Endodermal cell (in vitro differentiated cells): Measurements from ENCODE around the gene CNTRL. TPM values are rescaled to one million over a fixed set of nuclear protein-coding genes. Genes with fewer than 3 reads are reported as not detected.

Experiments
- DNase-seq: peaks from one replicate; pipeline ENCODE4 v3.0.0-alpha.2; 2017
- H3K27ac ChIP-seq: 2 replicates; pipeline ENCODE4 v1.5.1; 2013; ENCODE audit warnings: mild to moderate bottlenecking, low read depth, low read length, moderate library complexity
- H3K27me3 ChIP-seq: 2 replicates; pipeline ENCODE4 v1.6.1; 2013; ENCODE audit warnings: mild to moderate bottlenecking, low read length, moderate library complexity; ENCODE audit not compliant: insufficient read depth, control insufficient read depth, poor library complexity, severe bottlenecking
- H3K36me3 ChIP-seq: 2 replicates; pipeline ENCODE4 v1.7.0; 2013; ENCODE audit warnings: mild to moderate bottlenecking, low read length, moderate library complexity; ENCODE audit not compliant: control insufficient read depth, insufficient read depth
- H3K4me1 ChIP-seq: one replicate; pipeline ENCODE4 v1.7.0; 2013; ENCODE audit warnings: low read length; ENCODE audit not compliant: control insufficient read depth, insufficient read depth
- H3K4me3 ChIP-seq: 2 replicates; pipeline ENCODE4 v1.5.1; 2013; ENCODE audit warnings: mild to moderate bottlenecking, low read length, moderate library complexity
- H3K9ac ChIP-seq: 2 replicates; pipeline ENCODE4 v1.6.1; 2013; ENCODE audit warnings: mild to moderate bottlenecking, low read length, moderate library complexity; ENCODE audit not compliant: poor library complexity, severe bottlenecking; ENCODE audit errors: extremely low read depth
- H3K9me3 ChIP-seq: 2 replicates; pipeline ENCODE4 v1.6.1; 2013; ENCODE audit warnings: mild to moderate bottlenecking, low read length, moderate library complexity; ENCODE audit not compliant: control insufficient read depth
- H3K27ac Mint-ChIP-seq: 2 replicates; pipeline ENCODE4 v1.8.0; 2020; ENCODE audit warnings: mixed read lengths
- H3K27me3 Mint-ChIP-seq: 2 replicates; pipeline ENCODE4 v1.8.0; 2021; ENCODE audit warnings: mild to moderate bottlenecking, mixed read lengths; ENCODE audit not compliant: insufficient read depth
- H3K36me3 Mint-ChIP-seq: 2 replicates; pipeline ENCODE4 v1.8.0; 2020; ENCODE audit warnings: low read depth, mixed read lengths
- H3K4me1 Mint-ChIP-seq: 2 replicates; pipeline ENCODE4 v1.8.0; 2020; ENCODE audit warnings: mixed read lengths
- H3K4me3 Mint-ChIP-seq: 2 replicates; pipeline ENCODE4 v1.8.0; 2020; ENCODE audit warnings: mild to moderate bottlenecking, moderate library complexity, mixed read lengths
- H3K9me3 Mint-ChIP-seq: 2 replicates; pipeline ENCODE4 v1.8.0; 2020; ENCODE audit warnings: mild to moderate bottlenecking, mixed read lengths
- CTCF ChIP-seq: fragments of 200-600 bp; sonication (generic); conservative IDR thresholded peaks from 2 replicates; pipeline ENCODE4 v1.5.0; 2021; ENCODE audit warnings: antibody characterized with exemption, mild to moderate bottlenecking
- WGBS, 2 experiments: methylation state at CpG; one replicate each; pipeline versions ENCODE4 v1.1.5 to v1.1.7; 2013; ENCODE audit warnings: missing lambda C conversion rate in 2 of 2, mixed read lengths in 1 of 2; ENCODE audit not compliant: insufficient coverage in 1 of 2, insufficient read length in 1 of 2; 5-methylcytosine and 5-hydroxymethylcytosine counted together
- total RNA-seq, 2 donors: library from RNA; stranded (reverse); fragmentation: NEBNext Ultra II Directional in 1 of 2; extraction: Animal tissue kit (Norgen Biotek cat#: 25700) in 1 of 2; gene quantifications; 2 replicates in 1 of 2; 3 replicates in 1 of 2; pipeline ENCODE4 v1.2.1, GENCODE V29; 2021

The CNTRL gene
- total RNA-seq, 2 donors from 2014 or later = 18.0 to 21.0 TPM

GRCh38 chr9:121138561-121138960 lies 63.8 kb downstream of the CNTRL start:
- Histone ChIP-seq H3K9ac (no peak overlapping the region), H3K9me3 (no peaks in the 10 kb centered on the region), H3K27ac (no peak overlapping the region), H3K4me1 (no peaks in the 10 kb centered on the region), H3K4me3 (no peak overlapping the region), H3K36me3 (peaks cover 38% of the 10 kb centered on the region), H3K27me3 (no peaks in the 10 kb centered on the region)
- Mint-ChIP-seq H3K4me3 (no peak overlapping the region), H3K27ac (no peak overlapping the region), H3K9me3 (no peaks in the 10 kb centered on the region), H3K4me1 (peaks cover 15% of the 10 kb centered on the region), H3K27me3 (no peaks in the 10 kb centered on the region), H3K36me3 (peaks cover 29% of the 10 kb centered on the region)
- TF ChIP-seq CTCF = no peak
- DNase-seq = no peak

- H3K27ac Mint-ChIP-seq = no peak overlapping the region
Observed at GRCh38 chr9:121138973-121139372, 64.2 kb downstream of the CNTRL start.

GRCh38 chr9:121140162-121140561 lies 65.4 kb downstream of the CNTRL start:
- H3K36me3 Mint-ChIP-seq = peaks cover 37% of the 10 kb centered on the region
- no peaks in the 10 kb centered on the region for H3K9me3 Mint-ChIP-seq
- no peaks in the 10 kb centered on the region for H3K27me3 Mint-ChIP-seq
- Histone ChIP-seq H3K27me3 (no peaks in the 10 kb centered on the region), H3K27ac (no peak overlapping the region), H3K9ac (no peak overlapping the region), H3K9me3 (no peaks in the 10 kb centered on the region), H3K4me3 (no peak overlapping the region), H3K4me1 (no peaks in the 10 kb centered on the region), H3K36me3 (peaks cover 49% of the 10 kb centered on the region)
- no peak for TF ChIP-seq CTCF
- no peak for DNase-seq
- no peak overlapping the region for H3K4me3 Mint-ChIP-seq
- H3K27ac Mint-ChIP-seq = no peak overlapping the region
- H3K4me1 Mint-ChIP-seq = peaks cover 15% of the 10 kb centered on the region
- WGBS, 2 experiments = 100% methylated on average over 1 of the region's 1 CpG; no CpG with 5 or more reads in 1 of the 2 experiments

More at GRCh38 chr9:121138973-121139372, 64.2 kb downstream of the CNTRL start:
- Histone ChIP-seq H3K27me3 (no peaks in the 10 kb centered on the region), H3K9ac (no peak overlapping the region), H3K36me3 (peaks cover 40% of the 10 kb centered on the region), H3K4me3 (no peak overlapping the region), H3K27ac (no peak overlapping the region), H3K4me1 (no peaks in the 10 kb centered on the region), H3K9me3 (no peaks in the 10 kb centered on the region)
- Mint-ChIP-seq H3K9me3 (no peaks in the 10 kb centered on the region), H3K4me1 (peaks cover 15% of the 10 kb centered on the region), H3K4me3 (no peak overlapping the region), H3K36me3 (peaks cover 30% of the 10 kb centered on the region), H3K27me3 (no peaks in the 10 kb centered on the region)
- WGBS, 2 experiments = 93 to 100% methylated on average over 1 to 3 of the region's 3 CpGs
- TF ChIP-seq CTCF = no peak
- DNase-seq = no peak
